Activated effector memory CD4-positive, alpha-beta T cell treated with Interleukin-2 at 50 U/mL for 16 hours (primary cell): ENCODE results near the gene ATP6V1A.
"Not testable (repeated sequence)": the region's sequence is repeated elsewhere in the genome, so short reads cannot be mapped to it uniquely, and the experiment has no call there.

Source experiments
- DNase-seq: peaks from one replicate; pipeline ENCODE4 v3.0.0-alpha.2; 2020

The ATP6V1A gene

GRCh38 chr3:113829576-113830354, 82.9 kb downstream of the ATP6V1A start:
- DNase-seq: no peak

- DNase-seq: no peak
Observed at GRCh38 chr3:113831103-113831355, 84.2 kb downstream of the ATP6V1A start.

GRCh38 chr3:113832477-113833164, 85.8 kb downstream of the ATP6V1A start:
- DNase-seq: no peak

GRCh38 chr3:113834983-113835382, 88.1 kb downstream of the ATP6V1A start:
- no peak for DNase-seq

- peak; percentile 73 for DNase-seq
Observed at GRCh38 chr3:113838631-113839209, 91.9 kb downstream of the ATP6V1A start, which contains the start of gene GRAMD1C. TSS of gene GRAMD1C (plus strand) at chr3:113838788. CDS start at chr3:113838910, 122 bp downstream.

GRCh38 chr3:113839551-113839950, 92.7 kb downstream of the ATP6V1A start:
- DNase-seq: no peak

- no peak for DNase-seq
Observed at GRCh38 chr3:113844622-113845222, 97.9 kb downstream of the ATP6V1A start.

- DNase-seq: no peak
Observed at GRCh38 chr3:113847247-113847646, 100.4 kb downstream of the ATP6V1A start.

- no peak for DNase-seq
Observed at GRCh38 chr3:113847664-113848461, 101.0 kb downstream of the ATP6V1A start.

- DNase-seq: not testable (repeated sequence)
Observed at GRCh38 chr3:113849071-113849470, 102.2 kb downstream of the ATP6V1A start.

- DNase-seq: not testable (repeated sequence)
Observed at GRCh38 chr3:113849841-113850240, 103.0 kb downstream of the ATP6V1A start.

GRCh38 chr3:113850391-113850790, 103.6 kb downstream of the ATP6V1A start:
- not testable (repeated sequence) for DNase-seq

GRCh38 chr3:113852506-113852905, 105.7 kb downstream of the ATP6V1A start:
- no peak for DNase-seq
